H9 (cell line): ENCODE measurements around the gene TOM1L2. TPM values are rescaled to one million over a fixed set of nuclear protein-coding genes. Genes with fewer than 3 reads are reported as not detected.

Experiments used
- DNase-seq: peaks from one replicate; pipeline ENCODE4 v3.0.0-alpha.2; 2017
- H2AFZ ChIP-seq: one replicate; pipeline ENCODE4 v1.6.1; 2013; ENCODE audit warnings: mild to moderate bottlenecking, low read length, control low read depth, moderate library complexity
- H2AK5ac ChIP-seq: 2 replicates; pipeline ENCODE4 v1.6.1; 2013; ENCODE audit warnings: low read length, control low read depth, mixed read lengths; ENCODE audit not compliant: insufficient read length
- H2BK120ac ChIP-seq: one replicate; pipeline ENCODE4 v1.6.1; 2013; ENCODE audit warnings: low read depth, mild to moderate bottlenecking, low read length, control low read depth, inconsistent platforms; ENCODE audit not compliant: poor library complexity, severe bottlenecking
- H2BK12ac ChIP-seq: 2 replicates; pipeline ENCODE4 v1.6.1; 2013; ENCODE audit warnings: low read length, control low read depth, mixed read lengths, low read depth; ENCODE audit not compliant: insufficient read length
- H2BK15ac ChIP-seq: 2 replicates; pipeline ENCODE4 v1.6.1; 2013; ENCODE audit warnings: low read depth, low read length, control low read depth
- H2BK20ac ChIP-seq: one replicate; pipeline ENCODE4 v1.6.1; 2013; ENCODE audit warnings: low read depth, mild to moderate bottlenecking, low read length, control low read depth, inconsistent platforms; ENCODE audit not compliant: poor library complexity, severe bottlenecking
- H2BK5ac ChIP-seq: 2 replicates; pipeline ENCODE4 v1.6.1; 2013; ENCODE audit warnings: low read length, control low read depth, mixed read lengths; ENCODE audit not compliant: insufficient read length
- H3K14ac ChIP-seq: 2 replicates; pipeline ENCODE4 v1.6.1; 2013; ENCODE audit warnings: low read length, control low read depth; ENCODE audit not compliant: insufficient read depth
- H3K18ac ChIP-seq: 2 replicates; pipeline ENCODE4 v1.6.1; 2013; ENCODE audit warnings: low read depth, mild to moderate bottlenecking, mixed read lengths, low read length, control low read depth; ENCODE audit not compliant: insufficient read length
- H3K23ac ChIP-seq: 2 replicates; pipeline ENCODE4 v1.6.1; 2013; ENCODE audit warnings: low read length, control low read depth, mixed read lengths, low read depth; ENCODE audit not compliant: insufficient read length
- H3K23me2 ChIP-seq: 2 replicates; pipeline ENCODE4 v1.6.1; 2013; ENCODE audit warnings: low read depth, mild to moderate bottlenecking, mixed read lengths, low read length, control low read depth; ENCODE audit not compliant: insufficient read length, poor library complexity, severe bottlenecking
- H3K27ac ChIP-seq: 2 replicates; pipeline ENCODE4 v1.5.1; 2013; ENCODE audit warnings: low read length, control low read depth, mixed read lengths, low read depth; ENCODE audit not compliant: insufficient read length
- H3K27me3 ChIP-seq: 2 replicates; pipeline ENCODE4 v1.6.1; 2013; ENCODE audit warnings: low read length, control low read depth, inconsistent platforms; ENCODE audit not compliant: insufficient read depth
- H3K4ac ChIP-seq: 2 replicates; pipeline ENCODE4 v1.6.1; 2013; ENCODE audit warnings: low read depth, mild to moderate bottlenecking, control low read depth, inconsistent platforms, low read length, moderate library complexity
- H3K4me1 ChIP-seq: 2 replicates; pipeline ENCODE4 v1.6.1; 2013; ENCODE audit warnings: low read length, control low read depth, inconsistent platforms; ENCODE audit not compliant: insufficient read depth
- H3K4me2 ChIP-seq: 2 replicates; pipeline ENCODE4 v1.6.1; 2013; ENCODE audit warnings: low read length, control low read depth, mixed read lengths; ENCODE audit not compliant: insufficient read length, insufficient read depth
- H3K56ac ChIP-seq: 2 replicates; pipeline ENCODE4 v1.6.1; 2013; ENCODE audit warnings: low read depth, mild to moderate bottlenecking, mixed read lengths, low read length, control low read depth; ENCODE audit not compliant: insufficient read length
- H3K79me1 ChIP-seq: 2 replicates; pipeline ENCODE4 v1.6.1; 2013; ENCODE audit warnings: low read depth, mild to moderate bottlenecking, moderate library complexity, low read length, control low read depth, inconsistent platforms; ENCODE audit not compliant: insufficient read depth, poor library complexity, severe bottlenecking
- H3K79me2 ChIP-seq: 2 replicates; pipeline ENCODE4 v1.6.1; 2013; ENCODE audit warnings: low read length, control low read depth, inconsistent platforms; ENCODE audit not compliant: insufficient read depth
- H3K9ac ChIP-seq: 2 replicates; pipeline ENCODE4 v1.6.1; 2013; ENCODE audit warnings: low read length, control low read depth, mixed read lengths; ENCODE audit not compliant: insufficient read length; ENCODE audit errors: extremely low read depth
- H3K9me3 ChIP-seq: one replicate; pipeline ENCODE4 v1.6.1; 2013; ENCODE audit warnings: low read depth, low read length, inconsistent platforms; ENCODE audit not compliant: control insufficient read depth
- H3T11ph ChIP-seq: one replicate; pipeline ENCODE4 v1.6.1; 2013; ENCODE audit warnings: mild to moderate bottlenecking, low read length, control low read depth, inconsistent platforms
- H4K20me1 ChIP-seq: one replicate; pipeline ENCODE4 v1.6.1; 2013; ENCODE audit not compliant: control insufficient read depth, insufficient read length, insufficient read depth
- H4K5ac ChIP-seq: 2 replicates; pipeline ENCODE4 v1.6.1; 2013; ENCODE audit warnings: low read depth, mild to moderate bottlenecking, mixed read lengths, low read length, control low read depth; ENCODE audit not compliant: insufficient read length
- H4K8ac ChIP-seq: replicated peaks from 2 replicates; pipeline ENCODE4 v1.6.1; 2013; ENCODE audit warnings: low read length, control low read depth, mixed read lengths, low read depth; ENCODE audit not compliant: insufficient read length
- H4K91ac ChIP-seq: 2 replicates; pipeline ENCODE4 v1.6.1; 2013; ENCODE audit warnings: low read depth, mild to moderate bottlenecking, moderate library complexity, mixed read lengths, low read length, control low read depth; ENCODE audit not compliant: insufficient read length
- H3K27ac Mint-ChIP-seq, 3 experiments: 2 replicates in 2 of 3; 3 replicates in 1 of 3; pipeline ENCODE4 v1.8.0; 2020 to 2021; ENCODE audit warnings: mixed read lengths in 3 of 3, mild to moderate bottlenecking in 1 of 3, moderate library complexity in 1 of 3
- H3K27me3 Mint-ChIP-seq: 2 replicates; pipeline ENCODE4 v1.8.0; 2021; ENCODE audit warnings: low read depth, mild to moderate bottlenecking, moderate library complexity, mixed read lengths
- H3K36me3 Mint-ChIP-seq, 3 experiments: 2 replicates in 2 of 3; 3 replicates in 1 of 3; pipeline ENCODE4 v1.8.0; 2020 to 2021; ENCODE audit warnings: low read depth in 3 of 3, mixed read lengths in 3 of 3; ENCODE audit not compliant: insufficient read depth in 1 of 3
- H3K4me1 Mint-ChIP-seq, 2 experiments: 2 replicates each; pipeline ENCODE4 v1.8.0; 2020; ENCODE audit warnings: mixed read lengths in 2 of 2
- H3K4me3 Mint-ChIP-seq, 2 experiments: 2 replicates in 1 of 2; 3 replicates in 1 of 2; pipeline ENCODE4 v1.8.0; 2020 to 2021; ENCODE audit warnings: mild to moderate bottlenecking in 2 of 2, mixed read lengths in 2 of 2, moderate library complexity in 1 of 2
- H3K9me3 Mint-ChIP-seq, 2 experiments: 2 replicates in 1 of 2; 3 replicates in 1 of 2; pipeline ENCODE4 v1.8.0; 2020; ENCODE audit warnings: mild to moderate bottlenecking in 2 of 2, mixed read lengths in 2 of 2, moderate library complexity in 1 of 2
- WGBS: extraction: QIAGEN DNeasy Blood & Tissue Kit; methylation state at CpG from one replicate; pipeline ENCODE4 v1.1.7; 2013; ENCODE audit warnings: missing lambda C conversion rate, low lambda C conversion rate, mixed read lengths; ENCODE audit not compliant: insufficient read length; ENCODE audit errors: extremely low coverage; 5-methylcytosine and 5-hydroxymethylcytosine counted together
- total RNA-seq: library from RNA; stranded (reverse); gene quantifications from 2 replicates; pipeline ENCODE4 v1.2.1, GENCODE V29; 2021
- TF ChIP-seq, protein P1 (sequence below): fragments of 200-600 bp; sonication (generic); conservative IDR thresholded peaks from 3 replicates; pipeline ENCODE4 v1.8.0; 2021; ENCODE audit warnings: antibody characterized with exemption, mild to moderate bottlenecking

TOM1L2 gene
- total RNA-seq, 1 experiment from 2014 or later: 4.6 TPM

- H3K56ac ChIP-seq: no peak overlapping the region
- no peak overlapping the region for H2AK5ac ChIP-seq
- no peak overlapping the region for H4K91ac ChIP-seq
- no peak overlapping the region for H3K4me2 ChIP-seq
- TF ChIP-seq, protein P1, sequence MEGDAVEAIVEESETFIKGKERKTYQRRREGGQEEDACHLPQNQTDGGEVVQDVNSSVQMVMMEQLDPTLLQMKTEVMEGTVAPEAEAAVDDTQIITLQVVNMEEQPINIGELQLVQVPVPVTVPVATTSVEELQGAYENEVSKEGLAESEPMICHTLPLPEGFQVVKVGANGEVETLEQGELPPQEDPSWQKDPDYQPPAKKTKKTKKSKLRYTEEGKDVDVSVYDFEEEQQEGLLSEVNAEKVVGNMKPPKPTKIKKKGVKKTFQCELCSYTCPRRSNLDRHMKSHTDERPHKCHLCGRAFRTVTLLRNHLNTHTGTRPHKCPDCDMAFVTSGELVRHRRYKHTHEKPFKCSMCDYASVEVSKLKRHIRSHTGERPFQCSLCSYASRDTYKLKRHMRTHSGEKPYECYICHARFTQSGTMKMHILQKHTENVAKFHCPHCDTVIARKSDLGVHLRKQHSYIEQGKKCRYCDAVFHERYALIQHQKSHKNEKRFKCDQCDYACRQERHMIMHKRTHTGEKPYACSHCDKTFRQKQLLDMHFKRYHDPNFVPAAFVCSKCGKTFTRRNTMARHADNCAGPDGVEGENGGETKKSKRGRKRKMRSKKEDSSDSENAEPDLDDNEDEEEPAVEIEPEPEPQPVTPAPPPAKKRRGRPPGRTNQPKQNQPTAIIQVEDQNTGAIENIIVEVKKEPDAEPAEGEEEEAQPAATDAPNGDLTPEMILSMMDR: no peak
- H2AFZ ChIP-seq: no peak overlapping the region
- Mint-ChIP-seq H3K4me3 (no peak overlapping the region), H3K27me3 (peaks cover 3% of the 10 kb centered on the region), H3K27ac (no peak overlapping the region; a peak in 1 of 7 replicates), H3K4me1 (peaks cover 2 to 5% of the 10 kb centered on the region in 2 experiments; a peak in 1 of 4 replicates), H3K9me3 (no peaks in the 10 kb centered on the region), H3K36me3 (no peaks in the 10 kb centered on the region)
- H3K14ac ChIP-seq: no peak overlapping the region
- no peak overlapping the region for H2BK20ac ChIP-seq
- H2BK12ac ChIP-seq: no peak overlapping the region
- H3K79me2 ChIP-seq: no peaks in the 10 kb centered on the region
- no peak overlapping the region for H4K5ac ChIP-seq
- no peaks in the 10 kb centered on the region for H3K27me3 ChIP-seq
- H3K27ac ChIP-seq: no peak overlapping the region
- peaks cover 3% of the 10 kb centered on the region for H3K23me2 ChIP-seq
- no peak overlapping the region for H3K23ac ChIP-seq
- WGBS: no CpG with 5 or more reads among the region's 2 CpGs
- H3K79me1 ChIP-seq: no peaks in the 10 kb centered on the region
- H3K9ac ChIP-seq: no peak overlapping the region
- H3K9me3 ChIP-seq: no peaks in the 10 kb centered on the region
- no peak overlapping the region for H3K18ac ChIP-seq
- H2BK15ac ChIP-seq: no peak overlapping the region
- H2BK120ac ChIP-seq: no peak overlapping the region
- no peaks in the 10 kb centered on the region for H4K20me1 ChIP-seq
- H3K4me1 ChIP-seq: no peaks in the 10 kb centered on the region
- DNase-seq: no peak
- H3T11ph ChIP-seq: no peak overlapping the region
- no peak overlapping the region for H2BK5ac ChIP-seq
- H4K8ac ChIP-seq: no peak overlapping the region
- H3K4ac ChIP-seq: no peak overlapping the region
Measured at GRCh38 chr17:17993366-17993765, 21.2 kb upstream of the TOM1L2 start.
